AG04449 (cell line): Measurements from ENCODE around the gene PLXNA4.

ENCODE experiments used
- CTCF ChIA-PET: fragments of 350-600 bp; formaldehyde crosslinking; extraction: SDS; loops from one replicate; lab custom pipeline; 2021; ENCODE audit warnings: antibody characterized with exemption; lab: Yijun Ruan, JAX
- POLR2A ChIA-PET: fragments of 400-600, 350-600 bp; formaldehyde crosslinking; extraction: SDS; loops from one replicate; lab custom pipeline; 2020; ENCODE audit warnings: antibody characterized with exemption, inconsistent platforms; lab: Yijun Ruan, JAX
- DNase-seq: peaks from one replicate; pipeline ENCODE4 v3.0.0-alpha.2; 2010; ENCODE audit warnings: low read depth, low spot score
- H3K4me3 ChIP-seq: 2 replicates; pipeline ENCODE4 v1.5.1; 2011; ENCODE audit warnings: low read depth, mild to moderate bottlenecking, control low read depth, low read length
- CTCF ChIP-seq: IDR thresholded peaks from one replicate; pipeline ENCODE4 v1.5.1; 2011; ENCODE audit warnings: mild to moderate bottlenecking, moderate library complexity, low read length, control low read depth, inconsistent platforms; ENCODE audit not compliant: insufficient read depth; ENCODE audit errors: missing control alignments

Gene PLXNA4

DNA sequence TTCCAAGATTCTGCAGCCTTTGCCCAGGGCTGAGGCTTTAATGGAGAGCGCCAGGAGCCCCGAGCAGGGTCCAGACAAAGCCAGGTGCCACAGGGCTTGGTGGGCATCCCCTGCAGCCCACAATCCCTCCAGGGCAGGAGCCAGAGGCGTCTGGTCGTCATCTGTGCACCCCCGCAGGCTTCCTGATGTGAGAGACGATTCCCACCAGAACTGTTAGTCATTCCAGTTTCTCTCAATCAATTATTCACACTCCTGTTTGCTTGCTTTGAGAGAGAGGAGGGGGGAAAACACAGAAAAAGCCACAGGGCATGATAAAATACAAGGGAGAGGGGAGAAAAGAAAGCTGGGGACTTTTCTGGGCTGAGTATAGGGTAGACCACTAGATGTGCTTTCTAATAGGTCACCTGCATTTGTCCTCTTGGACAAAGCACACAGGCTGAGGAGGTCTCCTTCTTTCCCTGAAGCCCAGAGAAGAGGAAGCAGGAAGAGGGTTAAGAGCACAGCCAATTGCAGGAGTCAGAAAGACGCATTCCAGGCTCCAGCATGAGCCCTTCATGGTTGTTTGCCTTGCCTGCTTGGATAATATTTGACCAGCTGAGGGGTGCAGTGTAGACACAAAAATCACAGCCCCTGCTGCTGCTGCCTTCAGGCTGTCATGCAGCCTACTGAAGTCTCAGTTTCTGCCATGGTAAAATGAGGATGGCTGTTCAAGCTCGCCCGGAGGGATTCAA, 194.4 kb downstream of the PLXNA4 start:
- no peak overlapping the region for H3K4me3 ChIP-seq
- DNase-seq, result no peak
- ChIA-PET POLR2A (no interaction called here), CTCF (interaction anchor here (1.2 kb wide), 1 partner anchor 64 kb away, joined by 3 read pairs; no protein-coding TSS in a partner anchor)
- no peak for TF ChIP-seq CTCF

GRCh38 chr7:132380059-132380458, 196.2 kb downstream of the PLXNA4 start:
- no peak overlapping the region for H3K4me3 ChIP-seq
- TF ChIP-seq CTCF, result no peak
- DNase-seq, result no peak
- POLR2A ChIA-PET, result no interaction called here
- CTCF ChIA-PET, result no interaction called here

- CTCF ChIA-PET, result no interaction called here
- TF ChIP-seq CTCF, result no peak
- POLR2A ChIA-PET, result no interaction called here
These were observed 197.0 kb downstream of the PLXNA4 start for GRCh38 chr7:132379292-132379691.

GRCh38 chr7:132377703-132378584, 198.3 kb downstream of the PLXNA4 start:
- no peak for DNase-seq
- ChIA-PET CTCF (interaction anchor here (0.7 kb wide), 1 partner anchor 11 kb away, joined by 3 read pairs; no protein-coding TSS in a partner anchor), POLR2A (no interaction called here)
- no peak overlapping the region for H3K4me3 ChIP-seq
- TF ChIP-seq CTCF, result no peak

More at GRCh38 chr7:132379292-132379691, 197.0 kb downstream of the PLXNA4 start:
- no peak for DNase-seq
- no peak overlapping the region for H3K4me3 ChIP-seq

DNA sequence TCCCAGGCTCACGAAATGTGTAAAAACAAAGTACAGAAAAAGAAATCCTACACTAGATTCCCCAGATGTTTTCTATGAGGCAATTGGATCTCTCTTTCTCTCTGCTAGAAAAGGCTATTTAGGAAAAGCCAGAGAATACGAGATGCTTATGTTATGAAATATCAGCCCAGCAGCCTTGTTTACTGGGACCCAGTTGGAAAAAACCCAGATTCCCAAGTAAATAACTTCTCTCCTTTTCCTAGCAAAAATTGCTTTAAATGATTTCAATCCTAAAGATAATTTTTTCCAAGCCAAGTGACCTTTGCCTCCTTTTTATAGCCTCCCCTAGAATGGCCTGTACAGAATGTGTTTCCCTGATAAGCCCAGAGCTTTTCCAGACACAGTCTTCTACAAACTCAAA, 199.3 kb downstream of the PLXNA4 start:
- POLR2A ChIA-PET, result no interaction called here
- no peak for DNase-seq
- no peak for TF ChIP-seq CTCF
- CTCF ChIA-PET, result no interaction called here
- H3K4me3 ChIP-seq, result no peak overlapping the region
